B cell (primary cell): ENCODE data around the gene OGDH. TPM values are rescaled to one million over a fixed set of nuclear protein-coding genes. Genes with fewer than 3 reads are reported as not detected.

Source experiments
- ATAC-seq: fragments of 200-7000 bp; cut with Tn5 transposase; one replicate; pipeline ENCODE4 v1.10.0; 2021; ENCODE audit warnings: low read depth, mild to moderate bottlenecking, moderate number of reproducible peaks, moderate library complexity
- CTCF ChIA-PET: fragments of 350-600 bp; sonication (Branson Sonifier 250); formaldehyde crosslinking; loops from one replicate; lab custom pipeline; 2021; ENCODE audit warnings: antibody characterized with exemption, inconsistent platforms; lab: Charles Lee
- POLR2A ChIA-PET: fragments of 350-600 bp; sonication (Branson Sonifier 250); formaldehyde crosslinking; loops from one replicate; lab custom pipeline; 2021; ENCODE audit warnings: antibody characterized with exemption; lab: Charles Lee
- DNase-seq: peaks from one replicate; pipeline ENCODE4 v3.0.0; 2013
- H2AFZ ChIP-seq: 2 replicates; pipeline ENCODE4 v1.6.1; 2012; ENCODE audit warnings: mild to moderate bottlenecking, low read depth, low read length; ENCODE audit not compliant: insufficient read depth, poor library complexity, severe bottlenecking
- H3K27ac ChIP-seq, 2 donors: 1 replicate in 1 of 2; 2 replicates in 1 of 2; pipeline ENCODE4 v1.5.1; 2012 to 2013; ENCODE audit warnings: low read length in 2 of 2, mild to moderate bottlenecking in 2 of 2, moderate library complexity in 1 of 2
- H3K27me3 ChIP-seq, 4 experiments: fragments of 200-600 bp in 1 of 4; sonication (generic) in 1 of 4; replicated peaks in 1 of 4; 1 replicate in 2 of 4; 2 replicates in 2 of 4; pipeline versions ENCODE4 v1.6.1 to v1.7.0; 2013 to 2016; ENCODE audit warnings: low read length in 3 of 4, mild to moderate bottlenecking in 2 of 4, mixed read lengths in 1 of 4, moderate library complexity in 1 of 4; ENCODE audit not compliant: insufficient read depth in 4 of 4, control insufficient read depth in 3 of 4; ENCODE audit errors: control extremely low read depth in 1 of 4
- H3K36me3 ChIP-seq, 2 experiments: replicated peaks in 1 of 2; 1 replicate in 1 of 2; 2 replicates in 1 of 2; pipeline versions ENCODE4 v1.6.1 to v1.7.1; 2013; ENCODE audit warnings: low read length in 1 of 2; ENCODE audit not compliant: insufficient read depth in 2 of 2, control insufficient read depth in 1 of 2; ENCODE audit errors: control extremely low read depth in 1 of 2, extremely low read depth in 1 of 2
- H3K4me1 ChIP-seq, 2 donors: fragments of 200-600 bp in 1 of 2; sonication (generic) in 1 of 2; 1 replicate in 1 of 2; 2 replicates in 1 of 2; pipeline versions ENCODE4 v1.5.1 to v1.6.1; 2013 to 2017; ENCODE audit warnings: low read length in 2 of 2; ENCODE audit not compliant: control insufficient read depth in 2 of 2, insufficient read depth in 2 of 2
- H3K4me2 ChIP-seq: replicated peaks from 2 replicates; pipeline ENCODE3; 2012; ENCODE audit warnings: mild to moderate bottlenecking, low read depth, low read length; ENCODE audit not compliant: poor library complexity, severe bottlenecking
- H3K4me3 ChIP-seq, 5 experiments: fragments of 200-600 bp in 1 of 5; sonication (generic) in 1 of 5; 1 replicate in 3 of 5; 2 replicates in 2 of 5; pipeline versions ENCODE4 v1.5.1 to v1.7.0; 2011 to 2016; ENCODE audit warnings: low read length in 4 of 5, mild to moderate bottlenecking in 4 of 5, low read depth in 2 of 5, control low read depth in 1 of 5, moderate library complexity in 1 of 5; ENCODE audit not compliant: insufficient read depth in 1 of 5; ENCODE audit errors: control extremely low read depth in 1 of 5, extremely low read depth in 1 of 5
- H3K79me2 ChIP-seq: fragments of 200-600 bp; sonication (generic); one replicate; pipeline ENCODE4 v1.6.0; 2016; ENCODE audit warnings: low read length; ENCODE audit not compliant: control insufficient read depth, insufficient read depth
- H3K9ac ChIP-seq: fragments of 200-600 bp; sonication (generic); 2 replicates; pipeline ENCODE4 v1.6.1; 2017; ENCODE audit warnings: mild to moderate bottlenecking, low read length, moderate library complexity
- H3K9me3 ChIP-seq, 3 donors: one replicate each; pipeline versions ENCODE4 v1.6.1 to v1.7.1; 2013; ENCODE audit warnings: low read length in 2 of 3; ENCODE audit not compliant: control insufficient read depth in 2 of 3, insufficient read depth in 1 of 3; ENCODE audit errors: control extremely low read depth in 1 of 3
- H4K20me1 ChIP-seq: 2 replicates; pipeline ENCODE4 v1.6.0; 2012; ENCODE audit warnings: mild to moderate bottlenecking, low read length; ENCODE audit not compliant: insufficient read depth, control insufficient read depth, poor library complexity, severe bottlenecking
- H3K27ac Mint-ChIP-seq: one replicate; pipeline ENCODE4 v1.8.0; 2021; ENCODE audit warnings: mixed read lengths
- H3K27me3 Mint-ChIP-seq: one replicate; pipeline ENCODE4 v1.8.0; 2021; ENCODE audit warnings: mixed read lengths
- H3K4me1 Mint-ChIP-seq: one replicate; pipeline ENCODE4 v1.8.0; 2021; ENCODE audit warnings: mixed read lengths
- H3K4me3 Mint-ChIP-seq: one replicate; pipeline ENCODE4 v1.8.0; 2021; ENCODE audit warnings: mixed read lengths
- H3K9me3 Mint-ChIP-seq: one replicate; pipeline ENCODE4 v1.8.0; 2022; ENCODE audit warnings: mixed read lengths; ENCODE audit not compliant: insufficient read depth
- CTCF ChIP-seq: fragments of 200-600 bp; IDR thresholded peaks from one replicate; pipeline ENCODE4 v1.8.0; 2022; ENCODE audit warnings: antibody characterized with exemption, mild to moderate bottlenecking
- EZH2 ChIP-seq: IDR thresholded peaks from 2 replicates; pipeline ENCODE4 v1.6.1; 2012; ENCODE audit warnings: borderline replicate concordance, low read depth, mild to moderate bottlenecking, moderate library complexity, low read length; ENCODE audit not compliant: insufficient read depth, poor library complexity, severe bottlenecking
- WGBS: methylation state at CpG from one replicate; pipeline ENCODE4 v1.1.5; 2013; ENCODE audit warnings: missing lambda C conversion rate; ENCODE audit not compliant: insufficient coverage; 5-methylcytosine and 5-hydroxymethylcytosine counted together
- intact Hi-C: fragments of 100-400 bp; cut with micrococcal nuclease; formaldehyde crosslinking; loops from one replicate; pipeline ENCODE4 v1.10.0; 2022
- polyA plus RNA-seq: library from polyadenylated mRNA; depleted of rRNA; stranded (reverse); fragments of >200 nt; gene quantifications from 2 replicates; pipeline ENCODE4 v1.2.3, GENCODE V29; 2012
- total RNA-seq, 2 donors: library from RNA; stranded (reverse); fragments of 120-200 nt in 1 of 2; gene quantifications; 1 replicate in 1 of 2; 2 replicates in 1 of 2; pipeline versions ENCODE4 v1.2.3 to v1.2.4, GENCODE V29; 2013 to 2022

The OGDH gene
- total and polyA plus RNA-seq, 2 donors (not counting 1 experiment from before 2014, with no cell fraction given) = 42.6 to 80.2 TPM

GRCh38 chr7:44587843-44588711 lies 18.4 kb upstream of the OGDH start:
- Histone ChIP-seq H3K36me3 (no peaks in the 10 kb centered on the region), H3K4me1 (peaks cover 1 to 3% of the 10 kb centered on the region in 2 donors), H3K27me3 (peaks cover 0 to 2% (median 0%) of the 10 kb centered on the region in 4 experiments), H3K79me2 (peaks cover under 1% of the 10 kb centered on the region), H3K9ac (no peak overlapping the region), H4K20me1 (no peaks in the 10 kb centered on the region), H3K4me2 (no peak overlapping the region), H3K27ac (no peak overlapping the region), H2AFZ (no peak overlapping the region), H3K4me3 (no peak overlapping the region), H3K9me3 (no peaks in the 10 kb centered on the region)
- Mint-ChIP-seq H3K4me3 (no peak overlapping the region), H3K27me3 (peaks cover 1% of the 10 kb centered on the region), H3K4me1 (peaks cover 5% of the 10 kb centered on the region), H3K27ac (no peak overlapping the region), H3K9me3 (no peaks in the 10 kb centered on the region)
- TF ChIP-seq EZH2 = no peak
- TF ChIP-seq CTCF = peak; percentile 86
- peak; percentile 83 for ATAC-seq
- CTCF ChIA-PET = interaction anchor here (0.6 to 5.3 kb wide), 15 partner anchors 51 to 548 kb away, joined by 3 to 42 read pairs (median 5); partner anchors contain the start of gene H2AZ2
- POLR2A ChIA-PET = interaction anchor here (0.6 to 2.3 kb wide), 5 partner anchors 232 to 548 kb away, joined by 3 to 10 read pairs (median 5); partner anchors contain the start of gene H2AZ2
- intact Hi-C loops = loop anchor here (1.0 to 2.0 kb wide), 4 partner anchors 163 to 334 kb away; no protein-coding TSS in a partner anchor
- peak; percentile 78 for DNase-seq
- 20% methylated on average over 1 of the region's 6 CpGs for WGBS

- TF ChIP-seq CTCF (no peak), EZH2 (no peak)
- H3K36me3 ChIP-seq = no peaks in the 10 kb centered on the region
- H3K9me3 Mint-ChIP-seq = no peaks in the 10 kb centered on the region
- peaks cover 0 to 2% (median 0%) of the 10 kb centered on the region in 4 experiments for H3K27me3 ChIP-seq
- ChIA-PET CTCF (interaction anchor here (0.8 to 1.3 kb wide), 6 partner anchors 11 to 545 kb away, joined by 3 to 5 read pairs (median 4); no protein-coding TSS in a partner anchor), POLR2A (interaction anchor here (0.6 to 0.7 kb wide), 2 partner anchors 167 to 206 kb away, joined by 3 to 7 read pairs; no protein-coding TSS in a partner anchor)
- peaks cover 0 to 3% of the 10 kb centered on the region in 2 donors for H3K4me1 ChIP-seq
- H3K4me2 ChIP-seq = no peak overlapping the region
- H3K27ac ChIP-seq = no peak overlapping the region
- peaks cover 13% of the 10 kb centered on the region for H3K27me3 Mint-ChIP-seq
- H3K4me3 Mint-ChIP-seq = no peak overlapping the region
- DNase-seq (no peak), ATAC-seq (no peak)
- no CpG with 5 or more reads among the region's 1 CpG for WGBS
- H3K9ac ChIP-seq = no peak overlapping the region
- H2AFZ ChIP-seq = no peak overlapping the region
- H3K27ac Mint-ChIP-seq = no peak overlapping the region
- peaks cover 5% of the 10 kb centered on the region for H3K4me1 Mint-ChIP-seq
- no peaks in the 10 kb centered on the region for H3K79me2 ChIP-seq
- intact Hi-C loops = no loop called here
- no peak overlapping the region for H3K4me3 ChIP-seq
- no peaks in the 10 kb centered on the region for H3K9me3 ChIP-seq
- no peaks in the 10 kb centered on the region for H4K20me1 ChIP-seq
Measured at GRCh38 chr7:44590910-44591309, 15.5 kb upstream of the OGDH start.
